Stimulated activated CD8-positive, alpha-beta memory T cell treated with anti-CD3 and anti-CD28 coated beads, Interleukin-7, amount 100 ng/mL, for 4 hours (primary cell): ENCODE results near the gene USP6NL.

ENCODE experiments used
- DNase-seq, 2 donors: peaks; one replicate each; pipeline ENCODE4 v3.0.0-alpha.2; 2020; ENCODE audit warnings: low read depth in 2 of 2

USP6NL gene

GRCh38 chr10:11415095-11415494 lies 196.4 kb downstream of the USP6NL start:
- DNase-seq: no peak

- no peak for DNase-seq
These were observed 197.0 kb downstream of the USP6NL start for GRCh38 chr10:11414314-11415038.

GRCh38 chr10:11411926-11412545 lies 199.4 kb downstream of the USP6NL start:
- no peak for DNase-seq

- DNase-seq: no peak
These were observed 202.1 kb downstream of the USP6NL start for GRCh38 chr10:11409357-11409756.

GRCh38 chr10:11407939-11408338 lies 203.5 kb downstream of the USP6NL start:
- DNase-seq: no peak

GRCh38 chr10:11406746-11407145 lies 204.7 kb downstream of the USP6NL start:
- no peak for DNase-seq

- no peak for DNase-seq
These were observed 206.5 kb downstream of the USP6NL start for GRCh38 chr10:11404901-11405300.
